Measurements from ENCODE around the gene MRPS18A. TPM values are rescaled to one million over a fixed set of nuclear protein-coding genes. Genes with fewer than 3 reads are reported as not detected.

MRPS18A gene
- total and polyA plus RNA-seq, 2 of the 13 experiments (the other 11 are each of a cell fraction or from before 2014, with no cell fraction given): 87.8 to 89.1 TPM

GRCh38 chr6:43667245-43668150 is 20.1 kb downstream of the MRPS18A start (continued):
- TF ChIP-seq ZBTB37 (CRISPR knock-in tag; IDR thresholded peaks at IDR 0.05) (no peak), ZNF543 (CRISPR knock-in tag; IDR thresholded peaks at IDR 0.05) (no peak), TCF12 (IDR thresholded peaks at IDR 0.05) (no peak), TCF12 (CRISPR knock-in tag; IDR thresholded peaks at IDR 0.05) (no peak), NR2C2 (CRISPR knock-in tag; IDR thresholded peaks at IDR 0.05; ENCODE audit: borderline replicate concordance) (no peak; the same call in 1 of the 2 replicates), SMYD3 (CRISPR knock-in tag; IDR thresholded peaks at IDR 0.05) (0 out of 2 replicates have a peak, but pooled peaks have one; percentile 4), TAF1 (CRISPR knock-in tag; IDR thresholded peaks at IDR 0.05) (no peak), CBX2 (IDR thresholded peaks at IDR 0.05; ENCODE audit: low read depth, low read length) (no peak), CBX2 (CRISPR knock-in tag; IDR thresholded peaks at IDR 0.05; ENCODE audit: low read depth) (0 out of 2 replicates have a peak, but pooled peaks have one; percentile 30), ZNF30 (CRISPR knock-in tag; IDR thresholded peaks at IDR 0.05) (no peak), CSRNP2 (CRISPR knock-in tag; conservative IDR thresholded peaks at IDR 0.05; ENCODE audit: low read depth) (no peak), ZNF768 (CRISPR knock-in tag; IDR thresholded peaks at IDR 0.05) (peak; percentile 28), ZNF570 (CRISPR knock-in tag; IDR thresholded peaks at IDR 0.05; ENCODE audit: borderline replicate concordance) (no peak), NFE2L2 (IDR thresholded peaks at IDR 0.05; ENCODE audit: low read length) (no peak), KMT2B (CRISPR knock-in tag; IDR thresholded peaks at IDR 0.05) (peak; percentile 16; the same call in 1 of the 2 replicates), NFAT5 (CRISPR knock-in tag; IDR thresholded peaks at IDR 0.05) (0 out of 2 replicates have a peak, but pooled peaks have one; percentile 36), ZNF569 (CRISPR knock-in tag; IDR thresholded peaks at IDR 0.05; ENCODE audit: borderline replicate concordance) (0 out of 2 replicates have a peak, but pooled peaks have one; percentile 68), NFKBIZ (CRISPR knock-in tag; IDR thresholded peaks at IDR 0.05) (no peak), ZNF883 (CRISPR knock-in tag; IDR thresholded peaks at IDR 0.05; ENCODE audit: not compliant biosample characterization) (peak; percentile 44), SNAI1 (CRISPR knock-in tag; IDR thresholded peaks at IDR 0.05; ENCODE audit: borderline replicate concordance) (no peak), ZSCAN21 (CRISPR knock-in tag; IDR thresholded peaks at IDR 0.05; ENCODE audit: borderline replicate concordance) (no peak; the same call in 1 of the 2 replicates), NKX3-1 (CRISPR knock-in tag; IDR thresholded peaks at IDR 0.05) (no peak)

Measured in HepG2 (cell line).